ENCODE measurements around the gene MAML1. TPM values are rescaled to one million over a fixed set of nuclear protein-coding genes. Genes with fewer than 3 reads are reported as not detected.

Gene MAML1
- total RNA-seq, 4 donors from 2014 or later, result 31.8 to 51.3 (median 36.8) TPM

DNA sequence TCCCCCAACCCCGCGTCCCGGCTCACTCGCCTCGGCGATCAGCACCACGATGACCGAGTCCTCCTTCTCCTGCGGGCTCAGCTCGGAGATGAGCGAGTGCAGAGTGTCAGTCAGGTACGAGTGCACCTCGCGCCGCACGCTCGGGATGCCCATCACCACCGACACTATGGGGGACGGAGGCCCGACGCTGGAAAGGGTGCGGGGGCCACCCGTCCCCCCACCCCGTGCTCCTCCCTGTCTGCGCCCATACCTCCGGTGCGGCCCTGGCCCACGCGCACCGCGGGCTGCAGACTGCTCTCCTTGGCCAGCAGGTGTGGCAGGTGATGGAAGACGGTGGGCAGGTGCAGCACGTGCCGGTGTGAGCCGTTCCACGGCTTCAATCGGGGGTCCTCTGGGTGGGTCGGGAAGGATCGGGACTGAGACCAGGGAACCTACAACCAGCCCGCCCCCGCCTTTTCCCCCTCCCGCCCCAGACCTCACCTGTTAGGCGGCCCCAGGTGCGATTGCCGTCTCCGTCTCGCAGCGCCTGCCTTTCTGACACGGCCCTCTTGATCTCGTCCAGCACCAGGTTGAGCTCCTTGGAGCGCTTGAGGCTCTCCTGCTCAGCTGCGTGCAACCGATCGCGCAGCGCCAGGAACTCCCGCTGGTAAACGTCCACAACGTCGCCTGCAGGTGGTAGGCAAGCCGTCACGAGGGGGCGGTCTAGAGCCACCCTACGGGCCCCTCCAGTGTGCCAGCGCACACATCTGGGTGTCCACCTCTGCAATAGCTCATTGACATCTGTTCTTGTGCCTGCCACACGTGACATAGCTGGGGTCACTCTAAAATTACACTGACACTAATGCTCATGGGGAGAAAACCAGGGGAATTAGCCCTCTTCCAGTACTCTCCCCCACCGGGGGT lies 68.9 kb downstream of the MAML1 start:
- ATAC-seq, result peak; percentile 38
- WGBS, 2 donors (ENCODE audit: low coverage in 1 of 2), result 25% methylated on average over 2 of the region's 67 CpGs; no CpG with 5 or more reads in 1 of the 2 donors
- Histone ChIP-seq H3K9me3 (no peaks in the 10 kb centered on the region), H3K4me1 (peaks cover 0 to 64% (median 37%) of the 10 kb centered on the region in 3 donors), H3K36me3 (peaks cover 0 to 50% of the 10 kb centered on the region in 2 donors), H3K27ac (peak overlapping the region in 1 of 4 donors; percentile 41), H3K4me3 (no peak overlapping the region), H3K27me3 (no peaks in the 10 kb centered on the region)
- peak; percentile 32 for TF ChIP-seq POLR2AphosphoS5 (IDR thresholded peaks at IDR 0.05)
- TF ChIP-seq, protein P1, sequence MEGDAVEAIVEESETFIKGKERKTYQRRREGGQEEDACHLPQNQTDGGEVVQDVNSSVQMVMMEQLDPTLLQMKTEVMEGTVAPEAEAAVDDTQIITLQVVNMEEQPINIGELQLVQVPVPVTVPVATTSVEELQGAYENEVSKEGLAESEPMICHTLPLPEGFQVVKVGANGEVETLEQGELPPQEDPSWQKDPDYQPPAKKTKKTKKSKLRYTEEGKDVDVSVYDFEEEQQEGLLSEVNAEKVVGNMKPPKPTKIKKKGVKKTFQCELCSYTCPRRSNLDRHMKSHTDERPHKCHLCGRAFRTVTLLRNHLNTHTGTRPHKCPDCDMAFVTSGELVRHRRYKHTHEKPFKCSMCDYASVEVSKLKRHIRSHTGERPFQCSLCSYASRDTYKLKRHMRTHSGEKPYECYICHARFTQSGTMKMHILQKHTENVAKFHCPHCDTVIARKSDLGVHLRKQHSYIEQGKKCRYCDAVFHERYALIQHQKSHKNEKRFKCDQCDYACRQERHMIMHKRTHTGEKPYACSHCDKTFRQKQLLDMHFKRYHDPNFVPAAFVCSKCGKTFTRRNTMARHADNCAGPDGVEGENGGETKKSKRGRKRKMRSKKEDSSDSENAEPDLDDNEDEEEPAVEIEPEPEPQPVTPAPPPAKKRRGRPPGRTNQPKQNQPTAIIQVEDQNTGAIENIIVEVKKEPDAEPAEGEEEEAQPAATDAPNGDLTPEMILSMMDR (IDR thresholded peaks at IDR 0.05), result peak in 3 of 4 experiments; percentile 55 to 85 (median 58)
- no peak for TF ChIP-seq POLR2A (IDR thresholded peaks at IDR 0.05)

DNA sequence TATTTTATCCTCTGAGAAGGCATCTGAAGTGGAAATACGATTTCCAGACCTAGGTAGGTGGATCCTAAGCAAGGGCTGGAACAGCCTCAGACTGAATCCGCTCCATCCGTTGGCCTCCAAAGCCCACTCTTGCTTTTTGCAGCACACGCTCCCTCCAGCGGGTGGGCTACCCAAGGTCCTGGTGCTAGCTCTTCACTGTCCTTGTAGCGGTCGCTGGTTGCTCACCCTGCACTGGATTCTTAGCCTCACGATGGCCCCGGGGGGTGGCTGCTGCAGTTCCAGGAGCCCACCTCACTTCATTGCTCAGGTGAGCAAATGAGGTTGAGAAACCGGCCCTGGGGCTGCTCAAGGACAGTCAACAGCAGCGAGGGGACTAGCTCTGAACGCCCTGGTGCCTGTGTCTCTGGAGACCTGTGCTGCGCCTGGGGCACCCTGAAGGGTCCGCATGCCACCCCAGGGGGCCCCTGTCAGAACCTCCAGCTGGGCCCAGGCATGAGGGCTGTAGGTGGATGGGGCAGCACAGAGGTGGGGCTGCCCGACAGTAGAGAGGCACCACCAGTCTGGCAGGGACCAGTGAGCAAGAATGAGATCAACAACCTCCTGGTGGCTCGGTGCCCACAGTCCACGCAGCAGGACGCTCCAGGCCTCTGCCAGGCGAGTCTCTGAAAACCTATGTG lies 69.7 kb downstream of the MAML1 start:
- no peaks in the 10 kb centered on the region for H3K9me3 ChIP-seq
- peaks cover 0 to 57% (median 39%) of the 10 kb centered on the region in 3 donors for H3K4me1 ChIP-seq
- peaks cover 0 to 47% of the 10 kb centered on the region in 2 donors for H3K36me3 ChIP-seq
- 55 to 83% methylated on average over 1 to 3 of the region's 19 CpGs for WGBS, 2 donors (ENCODE audit: low coverage in 1 of 2)
- no peaks in the 10 kb centered on the region for H3K27me3 ChIP-seq
- H3K4me3 ChIP-seq, result no peak overlapping the region
- ATAC-seq, result no peak
- TF ChIP-seq, protein P1 (IDR thresholded peaks at IDR 0.05), result no peak
- TF ChIP-seq POLR2A (IDR thresholded peaks at IDR 0.05) (no peak), POLR2AphosphoS5 (IDR thresholded peaks at IDR 0.05) (no peak), EP300 (IDR thresholded peaks at IDR 0.05) (no peak)
- peak overlapping the region in 2 of 4 donors; percentile 13 to 41 for H3K27ac ChIP-seq

DNA sequence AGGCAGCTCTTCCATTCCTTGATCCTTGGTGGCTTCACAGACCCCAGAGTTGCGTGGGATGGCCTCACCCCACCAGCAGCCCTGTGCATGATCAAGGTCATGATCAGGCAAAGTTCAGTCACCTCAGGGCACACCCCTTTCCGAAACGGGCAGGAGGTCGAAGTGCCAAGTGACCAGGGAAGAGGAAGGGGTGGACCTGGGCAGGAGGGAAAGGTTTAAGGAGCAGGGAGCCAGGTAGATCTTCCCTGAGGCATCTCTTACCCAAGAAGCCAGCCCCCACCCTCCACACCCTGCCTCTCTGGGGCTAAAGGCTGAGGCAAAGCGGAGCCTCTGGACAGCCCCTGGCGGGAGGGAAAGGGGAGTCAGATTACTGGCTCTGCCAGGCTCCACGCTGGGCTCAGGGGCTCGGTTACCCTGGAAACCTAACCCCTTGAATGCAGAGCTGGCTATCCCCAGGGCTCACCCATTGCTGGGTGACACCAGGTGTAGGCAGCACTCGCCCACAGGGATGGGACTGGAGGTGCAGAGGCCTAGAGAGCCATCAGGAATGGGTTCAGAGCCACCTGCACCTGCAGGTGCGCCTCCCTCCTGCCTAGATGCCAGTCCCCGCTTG lies 70.4 kb downstream of the MAML1 start:
- H3K4me1 ChIP-seq, result peaks cover 0 to 60% (median 46%) of the 10 kb centered on the region in 3 donors

GRCh38 chr5:179803651-179804554 lies 71.3 kb downstream of the MAML1 start:
- H3K9me3 ChIP-seq, result no peaks in the 10 kb centered on the region
- H3K36me3 ChIP-seq, result peaks cover 0 to 31% of the 10 kb centered on the region in 2 donors
- 45% methylated on average over 5 of the region's 18 CpGs; no CpG with 5 or more reads in 1 of the 2 donors for WGBS, 2 donors (ENCODE audit: low coverage in 1 of 2)
- peak overlapping the region in 1 of 4 donors; percentile 97 for H3K27ac ChIP-seq
- no peaks in the 10 kb centered on the region for H3K27me3 ChIP-seq
- H3K4me1 ChIP-seq, result peaks cover 0 to 64% (median 47%) of the 10 kb centered on the region in 3 donors
- no peak overlapping the region for H3K4me3 ChIP-seq
- no peak for TF ChIP-seq POLR2AphosphoS5 (IDR thresholded peaks at IDR 0.05)
- TF ChIP-seq EP300 (IDR thresholded peaks at IDR 0.05), result no peak
- TF ChIP-seq POLR2A (IDR thresholded peaks at IDR 0.05), result no peak
- TF ChIP-seq, protein P1 (IDR thresholded peaks at IDR 0.05), result no peak
- no peak for ATAC-seq

More for the DNA sequence above, 70.4 kb downstream of the MAML1 start:
- WGBS, 2 donors (ENCODE audit: low coverage in 1 of 2), result no CpG with 5 or more reads among the region's 11 CpGs
- peak overlapping the region in 2 of 4 donors; percentile 13 to 41 for H3K27ac ChIP-seq
- peaks cover 0 to 40% of the 10 kb centered on the region in 2 donors for H3K36me3 ChIP-seq
- no peak overlapping the region for H3K4me3 ChIP-seq
- H3K27me3 ChIP-seq, result no peaks in the 10 kb centered on the region
- ATAC-seq, result no peak
- no peaks in the 10 kb centered on the region for H3K9me3 ChIP-seq
- TF ChIP-seq EP300 (IDR thresholded peaks at IDR 0.05) (no peak), POLR2A (IDR thresholded peaks at IDR 0.05) (no peak), POLR2AphosphoS5 (IDR thresholded peaks at IDR 0.05) (no peak)
- TF ChIP-seq, protein P1 (IDR thresholded peaks at IDR 0.05), result no peak

Data from gastroesophageal sphincter (tissue), 4 donors.